A673 (cell line): ENCODE data around the gene ZNF670. TPM values are rescaled to one million over a fixed set of nuclear protein-coding genes. Genes with fewer than 3 reads are reported as not detected.

ENCODE experiments used
- BruUV-seq: library from RNA; stranded (reverse); fragments of 400-500 nt; replicated peaks from 2 replicates; lab custom pipeline; 2021; lab: Mats Ljungman, UMichigan
- CTCF ChIA-PET: fragments of 300-600 bp; sonication (Branson Sonifier 250); formaldehyde crosslinking; loops from one replicate; lab custom pipeline; 2022; ENCODE audit warnings: antibody characterized with exemption; lab: Charles Lee
- POLR2A ChIA-PET: fragments of 300-600 bp; sonication (Branson Sonifier 250); formaldehyde crosslinking; loops from one replicate; lab custom pipeline; 2022; ENCODE audit warnings: antibody characterized with exemption; ENCODE audit not compliant: low non-redundant PET; lab: Charles Lee
- DNase-seq: peaks from one replicate; pipeline ENCODE4 v3.0.0-alpha.2; 2015; ENCODE audit warnings: low spot score
- H3K27ac ChIP-seq: fragments of 200-600 bp; sonication (generic); 2 replicates; pipeline ENCODE4 v1.5.1; 2016; ENCODE audit warnings: mixed run types, low read depth, mild to moderate bottlenecking, mixed read lengths, antibody characterized with exemption, low read length; ENCODE audit not compliant: poor library complexity, severe bottlenecking
- H3K27me3 ChIP-seq: fragments of 200-600 bp; sonication (generic); replicated peaks from 2 replicates; pipeline ENCODE4 v1.6.1; 2017; ENCODE audit warnings: mixed run types, low read depth, mild to moderate bottlenecking, mixed read lengths, antibody characterized with exemption, low read length; ENCODE audit not compliant: insufficient read depth, poor library complexity
- H3K36me3 ChIP-seq: fragments of 200-600 bp; sonication (generic); 2 replicates; pipeline ENCODE4 v1.6.1; 2016; ENCODE audit warnings: mixed run types, mild to moderate bottlenecking, mixed read lengths, antibody characterized with exemption, low read length; ENCODE audit not compliant: insufficient read depth, poor library complexity, severe bottlenecking
- H3K4me1 ChIP-seq: fragments of 200-600 bp; sonication (generic); 2 replicates; pipeline ENCODE4 v1.6.1; 2017; ENCODE audit warnings: mixed run types, mild to moderate bottlenecking, mixed read lengths, antibody characterized with exemption, low read length; ENCODE audit not compliant: insufficient read depth, poor library complexity, severe bottlenecking
- H3K4me3 ChIP-seq: fragments of 200-600 bp; sonication (generic); 2 replicates; pipeline ENCODE4 v1.5.1; 2016; ENCODE audit warnings: low read depth, mixed run types, mild to moderate bottlenecking, mixed read lengths, low read length; ENCODE audit not compliant: poor library complexity, severe bottlenecking
- H3K9me3 ChIP-seq: fragments of 200-600 bp; sonication (generic); 2 replicates; pipeline ENCODE4 v1.6.1; 2016; ENCODE audit warnings: mixed run types, low read depth, mild to moderate bottlenecking, mixed read lengths, antibody characterized with exemption, low read length; ENCODE audit not compliant: poor library complexity, severe bottlenecking
- EZH2 ChIP-seq: fragments of 200-600 bp; sonication (generic); IDR thresholded peaks from 2 replicates; pipeline ENCODE4 v1.6.1; 2017; ENCODE audit warnings: borderline replicate concordance, low read depth, mild to moderate bottlenecking, mixed read lengths, antibody characterized with exemption, low read length; ENCODE audit not compliant: poor library complexity, severe bottlenecking
- intact Hi-C: fragments of 100-400 bp; cut with micrococcal nuclease; formaldehyde crosslinking; loops from one replicate; pipeline ENCODE4 v1.10.0; 2022; ENCODE audit not compliant: unreplicated experiment
- total RNA-seq: library from RNA; stranded (reverse); gene quantifications from 2 replicates; pipeline ENCODE4 v1.2.3, GENCODE V29; 2021
- TF ChIP-seq, protein P1 (sequence below): fragments of 300-800, 200-600 bp; sonication (generic); conservative IDR thresholded peaks from 2 replicates; pipeline ENCODE4 v1.5.1; 2017; ENCODE audit warnings: low read depth, mild to moderate bottlenecking, antibody characterized with exemption, low read length, moderate library complexity, mixed read lengths

The ZNF670 gene
- total RNA-seq, 1 experiment from 2014 or later, result 5.9 TPM

DNA sequence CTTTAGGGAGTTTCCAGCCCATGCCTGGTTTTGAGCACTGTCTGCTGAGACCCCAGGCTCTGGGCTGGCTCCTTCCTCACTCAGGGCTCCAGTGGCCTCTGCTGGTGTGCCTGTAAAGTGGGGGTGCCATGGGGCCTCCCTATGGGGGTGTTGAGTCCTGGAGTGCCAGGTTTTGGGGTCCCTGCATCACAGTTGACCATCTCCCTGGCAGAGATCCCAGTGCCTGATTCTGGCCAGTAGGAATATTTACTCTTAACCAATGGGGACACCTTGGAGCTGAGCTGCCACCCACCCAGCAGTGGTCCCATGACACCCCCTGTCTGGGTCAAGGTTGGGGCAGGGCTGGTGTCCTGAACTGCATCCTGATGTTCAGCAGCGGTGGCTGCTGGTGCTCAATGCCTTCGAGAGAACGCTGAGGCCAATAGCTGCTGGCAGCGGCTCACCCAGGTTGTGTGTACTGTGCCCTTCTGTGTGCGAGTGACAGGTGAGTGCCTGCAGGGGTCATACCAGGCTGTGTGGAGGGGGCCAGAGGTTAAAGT, 35.2 kb upstream of the ZNF670 start:
- POLR2A ChIA-PET, result no interaction called here
- no peaks in the 10 kb centered on the region for H3K9me3 ChIP-seq
- DNase-seq, result no peak
- no peak overlapping the region for H3K4me3 ChIP-seq
- no peak for TF ChIP-seq EZH2
- TF ChIP-seq, protein P1, sequence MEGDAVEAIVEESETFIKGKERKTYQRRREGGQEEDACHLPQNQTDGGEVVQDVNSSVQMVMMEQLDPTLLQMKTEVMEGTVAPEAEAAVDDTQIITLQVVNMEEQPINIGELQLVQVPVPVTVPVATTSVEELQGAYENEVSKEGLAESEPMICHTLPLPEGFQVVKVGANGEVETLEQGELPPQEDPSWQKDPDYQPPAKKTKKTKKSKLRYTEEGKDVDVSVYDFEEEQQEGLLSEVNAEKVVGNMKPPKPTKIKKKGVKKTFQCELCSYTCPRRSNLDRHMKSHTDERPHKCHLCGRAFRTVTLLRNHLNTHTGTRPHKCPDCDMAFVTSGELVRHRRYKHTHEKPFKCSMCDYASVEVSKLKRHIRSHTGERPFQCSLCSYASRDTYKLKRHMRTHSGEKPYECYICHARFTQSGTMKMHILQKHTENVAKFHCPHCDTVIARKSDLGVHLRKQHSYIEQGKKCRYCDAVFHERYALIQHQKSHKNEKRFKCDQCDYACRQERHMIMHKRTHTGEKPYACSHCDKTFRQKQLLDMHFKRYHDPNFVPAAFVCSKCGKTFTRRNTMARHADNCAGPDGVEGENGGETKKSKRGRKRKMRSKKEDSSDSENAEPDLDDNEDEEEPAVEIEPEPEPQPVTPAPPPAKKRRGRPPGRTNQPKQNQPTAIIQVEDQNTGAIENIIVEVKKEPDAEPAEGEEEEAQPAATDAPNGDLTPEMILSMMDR, result no peak
- no TSS peak for BruUV-seq
- no peaks in the 10 kb centered on the region for H3K4me1 ChIP-seq
- CTCF ChIA-PET, result no interaction called here
- H3K27ac ChIP-seq, result no peak overlapping the region
- peaks cover 31% of the 10 kb centered on the region for H3K27me3 ChIP-seq
- H3K36me3 ChIP-seq, result no peaks in the 10 kb centered on the region
- intact Hi-C loops, result no loop called here

DNA sequence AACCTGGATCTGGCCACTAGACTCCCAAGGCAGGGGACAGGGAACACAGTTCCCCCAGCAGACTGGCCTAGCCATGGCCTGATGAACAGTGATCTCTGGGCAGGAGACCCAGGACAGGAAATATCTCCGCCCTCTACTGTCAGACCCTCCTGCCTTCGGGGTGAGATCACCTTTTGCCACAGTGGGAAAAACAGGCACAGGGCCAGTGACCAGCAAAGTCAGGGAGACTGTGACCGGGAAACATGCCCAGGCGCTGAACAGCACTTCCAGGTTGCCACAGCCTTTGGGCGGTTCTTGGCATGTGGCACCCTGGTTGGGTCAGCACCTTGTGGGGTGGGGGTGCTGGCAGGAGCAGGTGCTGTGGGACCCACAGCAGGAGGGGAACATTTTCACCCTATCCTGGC, 34.5 kb upstream of the ZNF670 start:
- TF ChIP-seq, protein P1, result no peak
- TF ChIP-seq EZH2, result no peak
- Histone ChIP-seq H3K4me1 (no peaks in the 10 kb centered on the region), H3K27ac (no peak overlapping the region), H3K9me3 (no peaks in the 10 kb centered on the region), H3K36me3 (no peaks in the 10 kb centered on the region), H3K27me3 (peaks cover 36% of the 10 kb centered on the region), H3K4me3 (no peak overlapping the region)
- no peak for DNase-seq
- BruUV-seq, result no TSS peak
- ChIA-PET POLR2A (no interaction called here), CTCF (no interaction called here)
- intact Hi-C loops, result no loop called here

DNA sequence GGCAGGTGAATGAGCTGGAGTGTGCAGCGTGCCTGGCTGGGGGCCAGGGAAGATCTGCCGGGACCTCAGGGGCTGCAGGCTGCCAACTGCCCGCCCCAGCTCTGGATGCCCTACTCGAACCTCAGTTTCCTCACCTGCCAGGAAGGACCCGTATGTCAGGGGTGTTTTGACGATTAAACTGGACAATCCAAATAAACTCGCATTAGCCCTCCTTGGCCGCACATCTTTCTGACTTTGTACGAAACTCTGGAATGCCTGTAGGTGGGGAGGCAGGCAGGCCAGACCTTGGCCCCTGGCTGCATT, 33.8 kb upstream of the ZNF670 start:
- Histone ChIP-seq H3K4me1 (no peaks in the 10 kb centered on the region), H3K27me3 (peaks cover 36% of the 10 kb centered on the region), H3K9me3 (no peaks in the 10 kb centered on the region), H3K36me3 (no peaks in the 10 kb centered on the region), H3K27ac (no peak overlapping the region), H3K4me3 (no peak overlapping the region)
- CTCF ChIA-PET, result no interaction called here
- BruUV-seq, result no TSS peak
- POLR2A ChIA-PET, result no interaction called here
- no peak for DNase-seq
- intact Hi-C loops, result no loop called here
- no peak for TF ChIP-seq EZH2
- TF ChIP-seq, protein P1, result no peak
